Kidney (tissue), 14 donors: ENCODE data around the gene TEKT3. TPM values are rescaled to one million over a fixed set of nuclear protein-coding genes. Genes with fewer than 3 reads are reported as not detected.

Source experiments
- DNase-seq, 5 donors: peaks; one replicate each; pipeline ENCODE4 v3.0.0-alpha.2; 2013 to 2020
- FAIRE-seq: peaks from 2 replicates; lab custom pipeline; 2012; peaks lifted over from hg19 to GRCh38; lab: Jason Lieb, UNC
- H3K27ac ChIP-seq, 2 donors: one replicate each; pipeline ENCODE4 v1.7.0; 2013; ENCODE audit warnings: low read depth in 2 of 2, low read length in 2 of 2, inconsistent platforms in 1 of 2
- H3K27me3 ChIP-seq: one replicate; pipeline ENCODE4 v1.7.1; 2013; ENCODE audit warnings: low read length, inconsistent platforms; ENCODE audit not compliant: control insufficient read depth, insufficient read depth
- H3K36me3 ChIP-seq, 3 donors: one replicate each; pipeline versions ENCODE4 v1.7.0 to v1.7.1; 2013; ENCODE audit warnings: low read length in 3 of 3, control low read depth in 1 of 3, inconsistent platforms in 1 of 3; ENCODE audit not compliant: insufficient read depth in 3 of 3, control insufficient read depth in 2 of 3
- H3K4me1 ChIP-seq, 3 donors: one replicate each; pipeline versions ENCODE4 v1.7.0 to v1.7.1; 2013; ENCODE audit warnings: low read length in 3 of 3, inconsistent platforms in 1 of 3, low read depth in 1 of 3; ENCODE audit not compliant: control insufficient read depth in 2 of 3, insufficient read depth in 2 of 3
- H3K4me3 ChIP-seq, 3 donors: one replicate each; pipeline versions ENCODE4 v1.7.0 to v1.8.1; 2013; ENCODE audit warnings: low read length in 3 of 3, control low read depth in 1 of 3, inconsistent platforms in 1 of 3
- H3K9ac ChIP-seq, 3 donors: one replicate each; pipeline versions ENCODE4 v1.7.0 to v1.7.1; 2013; ENCODE audit warnings: low read length in 3 of 3, control low read depth in 1 of 3, inconsistent platforms in 1 of 3
- H3K9me3 ChIP-seq, 3 donors: one replicate each; pipeline versions ENCODE4 v1.7.0 to v1.7.1; 2013; ENCODE audit warnings: low read length in 3 of 3, control low read depth in 1 of 3, inconsistent platforms in 1 of 3; ENCODE audit not compliant: control insufficient read depth in 2 of 3, insufficient read depth in 1 of 3
- CTCF ChIP-seq: IDR thresholded peaks from 3 replicates; pipeline ENCODE4 v1.5.1; 2012; ENCODE audit warnings: mild to moderate bottlenecking, moderate library complexity, borderline replicate concordance; ENCODE audit not compliant: insufficient read depth; ENCODE audit errors: extremely low read depth
- intact Hi-C: fragments of 100-400 bp; cut with DNase I; formaldehyde crosslinking; loops from one replicate; pipeline ENCODE4 v1.11.1; 2022
- polyA plus RNA-seq: library from polyadenylated mRNA; stranded (reverse); fragments of 350-450 nt; fragmentation: Illumina TruSeq; extraction: RNeasy Lipid Tissue Mini Kit (QIAGEN cat#74804); gene quantifications from one replicate; pipeline ENCODE4 v1.2.3, GENCODE V29; 2014; ENCODE audit warnings: low read depth, low replicate concordance; ENCODE audit not compliant: insufficient read depth
- total RNA-seq: library from RNA; stranded (reverse); fragmentation: NEBNext Ultra II Directional; extraction: Animal tissue kit (Norgen Biotek cat#: 25700); gene quantifications from one replicate; pipeline ENCODE4 v1.2.1, GENCODE V29; 2021
- donor health status: control.
- donor health status: control.
- donor health status: control.
- donor health status: control.
- donor health status: control.
- donor health status: DM: yes; HTN: yes; CAD: no.
- donor health status: Normal renal cell carcinoma (clear cell type).

The TEKT3 gene
- total and polyA plus RNA-seq, 2 donors from 2014 or later: 1.4 TPM; not detected in 1

DNA sequence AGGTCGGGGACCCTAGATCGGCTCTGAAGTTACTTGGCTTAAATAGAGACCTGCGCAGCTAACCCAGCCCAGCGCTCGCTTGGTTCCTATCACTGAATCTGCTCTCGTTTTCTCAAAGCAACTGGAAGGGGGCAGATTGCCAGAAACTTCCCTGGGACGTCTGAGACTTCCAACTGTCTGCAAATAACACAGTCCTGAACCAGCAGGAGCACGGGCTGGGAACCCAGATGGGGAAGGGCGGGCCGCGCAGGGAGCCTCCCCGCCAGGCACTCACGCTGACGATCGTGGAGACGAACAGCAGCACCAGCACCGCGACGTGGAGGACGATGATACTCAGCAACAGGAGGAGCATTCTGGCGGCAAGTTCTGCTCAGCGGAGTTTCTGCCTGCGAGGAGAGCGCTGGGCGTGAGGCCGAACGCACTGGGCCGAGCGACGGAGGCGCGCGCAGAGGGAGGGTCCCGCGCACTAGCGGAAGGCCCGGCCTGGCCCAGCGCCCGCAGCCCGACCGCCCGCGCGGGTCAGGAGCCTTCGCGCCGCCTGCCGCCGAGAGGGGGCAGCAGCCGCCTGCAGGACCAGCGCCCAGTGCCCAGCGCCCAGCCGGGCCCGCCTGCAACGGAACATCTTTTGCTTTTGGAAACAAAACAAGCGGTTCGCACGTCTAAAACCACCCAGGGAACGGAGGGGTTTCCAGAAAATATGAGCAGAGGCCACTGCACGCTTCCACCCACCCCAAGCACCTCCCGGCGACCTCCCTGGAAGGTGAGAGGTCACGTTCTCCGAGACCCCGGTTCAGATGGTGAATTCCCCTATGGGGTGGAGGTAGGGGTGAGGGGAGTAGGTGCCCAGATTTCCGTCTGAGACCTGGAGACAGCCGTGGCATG, 80.8 kb downstream of the TEKT3 start:
- TF ChIP-seq CTCF: peak; percentile 77
- peak overlapping the region; percentile 34 to 86 (median 52) for H3K9ac ChIP-seq
- H3K27ac ChIP-seq: peak overlapping the region; percentile 86 to 90
- H3K36me3 ChIP-seq: no peaks in the 10 kb centered on the region
- peak overlapping the region; percentile 69 to 89 (median 82) for H3K4me3 ChIP-seq
- H3K27me3 ChIP-seq: peaks cover 5% of the 10 kb centered on the region
- H3K9me3 ChIP-seq: no peaks in the 10 kb centered on the region
- DNase-seq (peak; percentile 90 to 96 (median 92)), FAIRE-seq (no peak)
- intact Hi-C loops: no loop called here
- peaks cover 0 to 17% (median 8%) of the 10 kb centered on the region in 3 donors for H3K4me1 ChIP-seq

DNA sequence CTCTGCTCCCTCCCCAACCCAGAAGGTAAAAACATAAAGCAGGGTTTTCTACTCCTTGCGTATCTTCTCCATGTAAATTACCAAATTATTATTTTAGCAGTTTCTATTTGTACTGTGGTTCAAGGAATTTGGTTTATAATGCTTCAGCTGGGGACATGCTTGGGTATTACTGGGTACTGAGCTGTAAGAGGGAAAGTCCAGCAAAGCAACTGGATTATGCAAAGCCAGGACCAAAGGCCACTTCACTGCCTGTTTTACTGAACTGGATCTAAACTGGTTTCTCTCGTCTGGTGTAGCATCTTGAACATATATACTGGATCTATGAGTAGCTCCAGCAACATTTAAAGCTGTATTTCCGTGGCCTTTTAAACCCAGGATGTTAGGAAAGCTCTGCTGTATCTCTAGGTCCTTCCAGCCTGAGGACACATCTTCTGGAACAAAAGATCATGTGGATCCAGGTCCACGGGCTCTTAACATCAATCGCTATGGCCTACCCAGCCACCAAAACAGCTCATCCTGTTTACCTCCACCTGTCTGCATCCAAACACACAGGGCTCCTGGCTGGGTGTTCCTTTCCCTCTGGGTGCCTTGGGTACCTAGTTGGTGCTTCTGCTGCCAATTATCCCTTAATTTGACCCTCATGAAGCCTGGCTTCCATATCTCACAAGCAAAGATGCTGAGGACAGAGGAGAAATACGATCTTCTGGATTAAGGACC, 83.4 kb downstream of the TEKT3 start:
- Histone ChIP-seq H3K9me3 (no peaks in the 10 kb centered on the region), H3K4me1 (peaks cover 0 to 14% (median 8%) of the 10 kb centered on the region in 3 donors), H3K4me3 (peak overlapping the region in 1 of 3 donors; percentile 11), H3K36me3 (no peaks in the 10 kb centered on the region), H3K9ac (no peak overlapping the region), H3K27me3 (no peaks in the 10 kb centered on the region), H3K27ac (no peak overlapping the region)
- DNase-seq (no peak), FAIRE-seq (no peak)
- intact Hi-C loops: loop anchor here (5.0 kb wide), 1 partner anchor 244 kb away; no protein-coding TSS in a partner anchor
- no peak for TF ChIP-seq CTCF

DNA sequence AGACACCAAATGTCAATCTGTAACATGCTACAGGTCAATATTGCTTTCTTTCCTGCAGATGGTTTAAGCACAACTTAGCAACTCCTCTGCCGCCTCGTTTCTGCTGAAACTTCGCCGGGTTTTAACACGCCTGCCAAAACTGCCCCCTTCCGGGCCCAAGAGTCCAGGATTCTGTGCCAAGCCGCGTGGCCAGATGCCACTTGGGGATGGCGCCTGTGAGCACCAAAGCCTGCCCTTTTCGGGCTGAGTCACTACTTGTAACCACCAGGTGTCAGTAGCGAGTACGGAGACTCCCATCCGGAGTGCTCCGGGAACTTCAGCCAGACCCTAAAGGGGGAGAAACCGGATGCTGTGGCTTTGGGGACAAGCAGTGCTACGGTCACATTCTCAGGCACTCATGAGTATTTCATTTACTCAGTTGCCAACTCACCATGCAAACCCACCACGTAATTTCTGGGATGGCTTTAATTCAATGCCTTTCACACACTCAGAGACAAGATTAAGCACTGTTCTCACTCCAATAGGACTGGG, 84.1 kb downstream of the TEKT3 start:
- peak; percentile 72 for TF ChIP-seq CTCF
- intact Hi-C loops: loop anchor here (5.0 kb wide), 1 partner anchor 245 kb away; no protein-coding TSS in a partner anchor
- no peak for FAIRE-seq
- peak; percentile 69 to 88 (median 78) for DNase-seq
- H3K4me1 ChIP-seq: peaks cover 0 to 14% (median 8%) of the 10 kb centered on the region in 3 donors
- peak overlapping the region in 1 of 3 donors; percentile 5 for H3K9ac ChIP-seq
- no peaks in the 10 kb centered on the region for H3K9me3 ChIP-seq
- no peak overlapping the region for H3K27ac ChIP-seq
- H3K4me3 ChIP-seq: peak overlapping the region in 1 of 3 donors; percentile 11
- no peaks in the 10 kb centered on the region for H3K27me3 ChIP-seq
- H3K36me3 ChIP-seq: no peaks in the 10 kb centered on the region
